Measurements from ENCODE around the gene MCU.

DNA sequence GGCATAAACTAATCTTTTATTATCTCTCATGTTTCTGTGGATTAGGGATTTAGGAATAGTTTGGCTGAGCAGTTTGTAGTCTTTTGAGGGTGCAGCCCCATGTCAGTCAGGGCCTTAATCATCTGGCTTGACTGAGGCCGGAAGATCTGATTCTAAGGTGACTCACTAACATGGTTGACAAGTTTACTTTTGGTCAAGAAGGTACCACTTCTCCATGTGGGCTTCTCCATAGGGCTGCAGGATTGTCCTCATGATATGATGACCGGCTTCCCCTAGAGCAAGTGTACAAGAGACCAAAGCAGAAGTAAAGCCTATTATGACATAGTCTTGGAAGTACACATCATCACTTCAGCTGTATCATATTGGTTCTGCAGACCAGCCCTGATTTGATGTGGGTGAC, 155.7 kb downstream of the MCU start:
- TF ChIP-seq, protein P1, sequence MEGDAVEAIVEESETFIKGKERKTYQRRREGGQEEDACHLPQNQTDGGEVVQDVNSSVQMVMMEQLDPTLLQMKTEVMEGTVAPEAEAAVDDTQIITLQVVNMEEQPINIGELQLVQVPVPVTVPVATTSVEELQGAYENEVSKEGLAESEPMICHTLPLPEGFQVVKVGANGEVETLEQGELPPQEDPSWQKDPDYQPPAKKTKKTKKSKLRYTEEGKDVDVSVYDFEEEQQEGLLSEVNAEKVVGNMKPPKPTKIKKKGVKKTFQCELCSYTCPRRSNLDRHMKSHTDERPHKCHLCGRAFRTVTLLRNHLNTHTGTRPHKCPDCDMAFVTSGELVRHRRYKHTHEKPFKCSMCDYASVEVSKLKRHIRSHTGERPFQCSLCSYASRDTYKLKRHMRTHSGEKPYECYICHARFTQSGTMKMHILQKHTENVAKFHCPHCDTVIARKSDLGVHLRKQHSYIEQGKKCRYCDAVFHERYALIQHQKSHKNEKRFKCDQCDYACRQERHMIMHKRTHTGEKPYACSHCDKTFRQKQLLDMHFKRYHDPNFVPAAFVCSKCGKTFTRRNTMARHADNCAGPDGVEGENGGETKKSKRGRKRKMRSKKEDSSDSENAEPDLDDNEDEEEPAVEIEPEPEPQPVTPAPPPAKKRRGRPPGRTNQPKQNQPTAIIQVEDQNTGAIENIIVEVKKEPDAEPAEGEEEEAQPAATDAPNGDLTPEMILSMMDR (conservative IDR thresholded peaks at IDR 0.05; ENCODE audit: low read depth, low read length): no peak
- no peak for TF ChIP-seq EZH2 (IDR thresholded peaks at IDR 0.05; ENCODE audit: borderline replicate concordance, low read depth, low read length, poor library complexity, severe bottlenecking)

Measured in A673 (cell line).